Measurements from ENCODE around the gene RBM10. TPM values are rescaled to one million over a fixed set of nuclear protein-coding genes. Genes with fewer than 3 reads are reported as not detected.

RBM10 gene
- total RNA-seq, 1 donor from 2014 or later, result 35.9 TPM

DNA sequence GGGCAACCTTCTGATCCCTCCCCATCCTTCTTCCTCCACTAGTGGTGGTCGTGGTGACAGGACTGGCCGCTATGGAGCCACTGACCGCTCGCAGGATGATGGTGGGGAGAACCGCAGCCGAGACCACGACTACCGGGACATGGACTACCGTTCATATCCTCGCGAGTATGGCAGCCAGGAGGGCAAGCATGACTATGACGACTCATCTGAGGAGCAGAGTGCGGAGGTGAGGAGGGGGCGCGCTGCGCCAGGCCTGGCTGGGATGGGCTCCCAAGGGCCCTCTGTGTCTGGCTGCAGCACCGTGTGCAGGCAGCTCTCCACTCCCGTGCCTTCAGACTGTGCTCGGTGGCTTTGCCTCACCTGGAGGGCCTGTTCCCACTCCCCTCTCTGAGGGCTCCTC lies 24.3 kb downstream of the RBM10 start:
- no peak overlapping the region for H3K27ac Mint-ChIP-seq (ENCODE audit: unreplicated experiment)
- FAIRE-seq, result no peak
- no peak for DNase-seq (ENCODE audit: low read depth)

DNA sequence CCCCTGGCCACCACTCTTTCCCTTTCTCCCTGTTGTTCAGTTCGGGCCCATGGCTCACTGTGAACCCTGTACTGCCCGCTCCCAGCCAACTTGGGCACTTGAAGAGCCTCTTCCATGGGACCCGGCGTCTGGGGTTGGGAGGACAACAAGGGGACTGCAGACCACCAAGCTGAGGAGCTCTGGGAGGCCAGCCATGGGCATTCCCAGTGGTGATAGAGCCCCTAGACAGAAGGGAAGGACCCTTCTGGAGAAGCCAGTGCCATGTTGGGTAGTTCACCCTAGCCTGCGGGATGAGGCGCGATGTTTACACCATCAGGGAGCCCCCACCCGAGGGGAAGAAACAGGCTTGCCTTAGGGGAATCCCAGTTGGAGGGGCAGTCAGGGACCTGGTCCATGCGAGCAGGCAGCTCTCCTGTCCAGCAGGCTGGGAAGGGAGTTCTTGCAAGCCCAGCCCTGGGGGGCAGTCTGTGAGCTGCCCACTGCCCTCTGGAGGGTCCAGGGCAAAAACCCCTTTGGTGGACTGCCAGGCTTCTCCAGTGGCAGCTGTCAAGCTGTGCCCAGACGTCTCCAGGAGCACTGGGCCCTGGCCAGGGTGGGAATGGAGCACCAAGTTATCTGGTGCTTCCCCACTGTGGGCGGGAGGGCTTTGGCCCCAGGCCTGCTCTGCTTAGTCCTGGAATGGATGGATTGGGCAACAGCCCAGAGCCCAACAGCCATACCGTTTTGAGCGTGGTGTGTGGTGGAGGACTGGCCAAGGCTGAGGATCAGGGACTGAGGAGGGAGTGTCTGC lies 24.9 kb downstream of the RBM10 start:
- Histone ChIP-seq H3K4me1 (ENCODE audit: insufficient read depth, low read length) (no peaks in the 10 kb centered on the region), H3K36me3 (ENCODE audit: insufficient read depth, low read length) (no peaks in the 10 kb centered on the region), H3K9me3 (ENCODE audit: insufficient read depth, low read depth, low read length) (no peaks in the 10 kb centered on the region), H3K27me3 (ENCODE audit: insufficient read depth, low read length) (no peaks in the 10 kb centered on the region), H3K27ac (ENCODE audit: low read depth, low read length) (no peak overlapping the region), H3K9ac (ENCODE audit: low read length) (no peak overlapping the region), H2AFZ (ENCODE audit: low read depth, low read length) (no peak overlapping the region), H4K20me1 (ENCODE audit: insufficient read depth, low read length) (peaks cover 27% of the 10 kb centered on the region), H3K79me2 (ENCODE audit: insufficient read depth, low read length) (peaks cover 27% of the 10 kb centered on the region), H3K4me3 (ENCODE audit: insufficient read depth, low read depth, low read length) (no peak overlapping the region), H3K4me2 (ENCODE audit: low read length) (no peak overlapping the region)
- H3K4me3 Mint-ChIP-seq (ENCODE audit: unreplicated experiment), result no peak overlapping the region
- no peaks in the 10 kb centered on the region for H3K4me1 Mint-ChIP-seq (ENCODE audit: low read depth, unreplicated experiment)
- no peak overlapping the region for H3K27ac Mint-ChIP-seq (ENCODE audit: unreplicated experiment)
- no peaks in the 10 kb centered on the region for H3K36me3 Mint-ChIP-seq (ENCODE audit: low read depth, unreplicated experiment)
- TF ChIP-seq EZH2 (IDR thresholded peaks at IDR 0.05; ENCODE audit: insufficient read depth, low read length), result no peak
- TF ChIP-seq, protein P1, sequence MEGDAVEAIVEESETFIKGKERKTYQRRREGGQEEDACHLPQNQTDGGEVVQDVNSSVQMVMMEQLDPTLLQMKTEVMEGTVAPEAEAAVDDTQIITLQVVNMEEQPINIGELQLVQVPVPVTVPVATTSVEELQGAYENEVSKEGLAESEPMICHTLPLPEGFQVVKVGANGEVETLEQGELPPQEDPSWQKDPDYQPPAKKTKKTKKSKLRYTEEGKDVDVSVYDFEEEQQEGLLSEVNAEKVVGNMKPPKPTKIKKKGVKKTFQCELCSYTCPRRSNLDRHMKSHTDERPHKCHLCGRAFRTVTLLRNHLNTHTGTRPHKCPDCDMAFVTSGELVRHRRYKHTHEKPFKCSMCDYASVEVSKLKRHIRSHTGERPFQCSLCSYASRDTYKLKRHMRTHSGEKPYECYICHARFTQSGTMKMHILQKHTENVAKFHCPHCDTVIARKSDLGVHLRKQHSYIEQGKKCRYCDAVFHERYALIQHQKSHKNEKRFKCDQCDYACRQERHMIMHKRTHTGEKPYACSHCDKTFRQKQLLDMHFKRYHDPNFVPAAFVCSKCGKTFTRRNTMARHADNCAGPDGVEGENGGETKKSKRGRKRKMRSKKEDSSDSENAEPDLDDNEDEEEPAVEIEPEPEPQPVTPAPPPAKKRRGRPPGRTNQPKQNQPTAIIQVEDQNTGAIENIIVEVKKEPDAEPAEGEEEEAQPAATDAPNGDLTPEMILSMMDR (IDR thresholded peaks at IDR 0.05; ENCODE audit: insufficient read depth, low read depth, low read length), result no peak
- DNase-seq (ENCODE audit: low read depth) (peak; percentile 43), FAIRE-seq (no peak)
- no peaks in the 10 kb centered on the region for H3K27me3 Mint-ChIP-seq (ENCODE audit: low read depth, unreplicated experiment)
- H3K9me3 Mint-ChIP-seq (ENCODE audit: unreplicated experiment), result no peaks in the 10 kb centered on the region

More for the DNA sequence above, 24.3 kb downstream of the RBM10 start:
- no peak overlapping the region for H3K27ac ChIP-seq (ENCODE audit: low read depth, low read length)
- no peak overlapping the region for H3K4me3 ChIP-seq (ENCODE audit: insufficient read depth, low read depth, low read length)
- H3K9me3 ChIP-seq (ENCODE audit: insufficient read depth, low read depth, low read length), result no peaks in the 10 kb centered on the region
- Mint-ChIP-seq H3K9me3 (ENCODE audit: unreplicated experiment) (no peaks in the 10 kb centered on the region), H3K36me3 (ENCODE audit: low read depth, unreplicated experiment) (no peaks in the 10 kb centered on the region), H3K27me3 (ENCODE audit: low read depth, unreplicated experiment) (no peaks in the 10 kb centered on the region), H3K4me3 (ENCODE audit: unreplicated experiment) (no peak overlapping the region), H3K4me1 (ENCODE audit: low read depth, unreplicated experiment) (no peaks in the 10 kb centered on the region)
- H3K27me3 ChIP-seq (ENCODE audit: insufficient read depth, low read length), result no peaks in the 10 kb centered on the region
- no peaks in the 10 kb centered on the region for H3K36me3 ChIP-seq (ENCODE audit: insufficient read depth, low read length)
- no peak overlapping the region for H2AFZ ChIP-seq (ENCODE audit: low read depth, low read length)
- H3K79me2 ChIP-seq (ENCODE audit: insufficient read depth, low read length), result peaks cover 33% of the 10 kb centered on the region
- no peak overlapping the region for H3K4me2 ChIP-seq (ENCODE audit: low read length)
- no peaks in the 10 kb centered on the region for H3K4me1 ChIP-seq (ENCODE audit: insufficient read depth, low read length)
- H3K9ac ChIP-seq (ENCODE audit: low read length), result no peak overlapping the region
- H4K20me1 ChIP-seq (ENCODE audit: insufficient read depth, low read length), result peaks cover 27% of the 10 kb centered on the region
- TF ChIP-seq, protein P1 (IDR thresholded peaks at IDR 0.05; ENCODE audit: insufficient read depth, low read depth, low read length), result no peak
- no peak for TF ChIP-seq EZH2 (IDR thresholded peaks at IDR 0.05; ENCODE audit: insufficient read depth, low read length)

Measured in astrocyte (in vitro differentiated cells and primary cell).